ENCODE data around the gene USP47.

Gene USP47

DNA sequence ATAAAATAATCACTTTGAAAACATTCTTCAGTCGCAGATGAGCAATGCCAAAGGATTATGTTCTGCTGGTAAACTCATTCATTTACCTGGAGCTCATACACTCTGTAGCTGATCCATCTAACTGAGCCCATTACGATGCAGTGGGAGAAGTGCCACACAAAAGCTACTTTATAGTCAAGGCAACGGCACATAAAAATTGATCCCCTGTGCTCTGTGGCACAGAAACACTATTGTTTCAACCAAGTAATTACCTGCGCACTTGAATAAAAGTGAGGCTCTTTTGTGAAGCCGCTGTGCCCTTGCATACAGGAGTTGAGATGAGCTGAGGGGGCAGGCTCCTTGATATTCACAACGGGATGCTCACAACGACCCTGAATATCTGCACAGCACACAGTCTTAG is 159.4 kb downstream of the USP47 start (continued):
- no peak for TF ChIP-seq PATZ1 (CRISPR knock-in tag; IDR thresholded peaks at IDR 0.05; ENCODE audit: borderline replicate concordance)

DNA sequence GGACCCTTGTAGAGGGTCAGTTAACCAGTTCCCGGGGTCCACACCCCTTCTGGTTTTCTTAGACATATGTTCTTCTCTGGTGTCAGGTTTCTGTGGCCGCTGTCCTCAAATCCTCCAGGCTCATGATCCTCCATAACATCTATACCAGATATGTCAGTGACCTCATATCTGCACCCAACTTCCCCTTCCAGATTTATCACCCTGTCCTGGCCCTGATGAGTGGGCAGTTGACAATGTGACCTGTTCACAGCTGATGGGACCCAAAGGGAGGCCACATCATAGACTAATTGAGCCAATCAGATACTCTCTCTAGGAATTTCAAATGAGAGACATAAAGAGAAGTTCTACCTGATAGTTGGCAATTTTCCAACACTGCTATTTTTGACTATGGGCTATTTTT is 161.6 kb downstream of the USP47 start:
- ATAC-seq = no peak
- TF ChIP-seq ARNTL (CRISPR knock-in tag; IDR thresholded peaks at IDR 0.05; ENCODE audit: borderline replicate concordance, low read depth) = no peak
- no peak for TF ChIP-seq ZNF70 (CRISPR knock-in tag; IDR thresholded peaks at IDR 0.05)
- no peak for TF ChIP-seq BACH2 (CRISPR knock-in tag; IDR thresholded peaks at IDR 0.05; ENCODE audit: borderline replicate concordance)
- TF ChIP-seq, protein P1, sequence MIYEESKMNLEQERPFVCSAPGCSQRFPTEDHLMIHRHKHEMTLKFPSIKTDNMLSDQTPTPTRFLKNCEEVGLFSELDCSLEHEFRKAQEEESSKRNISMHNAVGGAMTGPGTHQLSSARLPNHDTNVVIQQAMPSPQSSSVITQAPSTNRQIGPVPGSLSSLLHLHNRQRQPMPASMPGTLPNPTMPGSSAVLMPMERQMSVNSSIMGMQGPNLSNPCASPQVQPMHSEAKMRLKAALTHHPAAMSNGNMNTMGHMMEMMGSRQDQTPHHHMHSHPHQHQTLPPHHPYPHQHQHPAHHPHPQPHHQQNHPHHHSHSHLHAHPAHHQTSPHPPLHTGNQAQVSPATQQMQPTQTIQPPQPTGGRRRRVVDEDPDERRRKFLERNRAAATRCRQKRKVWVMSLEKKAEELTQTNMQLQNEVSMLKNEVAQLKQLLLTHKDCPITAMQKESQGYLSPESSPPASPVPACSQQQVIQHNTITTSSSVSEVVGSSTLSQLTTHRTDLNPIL (CRISPR knock-in tag; IDR thresholded peaks at IDR 0.05; ENCODE audit: low read depth) = no peak

- TF ChIP-seq ZC3H10 (CRISPR knock-in tag; IDR thresholded peaks at IDR 0.05) (no peak), TCF4 (CRISPR knock-in tag; IDR thresholded peaks at IDR 0.05; ENCODE audit: borderline replicate concordance) (no peak), PATZ1 (CRISPR knock-in tag; IDR thresholded peaks at IDR 0.05; ENCODE audit: borderline replicate concordance) (no peak), ZNF70 (CRISPR knock-in tag; IDR thresholded peaks at IDR 0.05) (no peak), SNAI2 (CRISPR knock-in tag; IDR thresholded peaks at IDR 0.05) (no peak), RARB (CRISPR knock-in tag; IDR thresholded peaks at IDR 0.05) (no peak)
- TF ChIP-seq, protein P2, sequence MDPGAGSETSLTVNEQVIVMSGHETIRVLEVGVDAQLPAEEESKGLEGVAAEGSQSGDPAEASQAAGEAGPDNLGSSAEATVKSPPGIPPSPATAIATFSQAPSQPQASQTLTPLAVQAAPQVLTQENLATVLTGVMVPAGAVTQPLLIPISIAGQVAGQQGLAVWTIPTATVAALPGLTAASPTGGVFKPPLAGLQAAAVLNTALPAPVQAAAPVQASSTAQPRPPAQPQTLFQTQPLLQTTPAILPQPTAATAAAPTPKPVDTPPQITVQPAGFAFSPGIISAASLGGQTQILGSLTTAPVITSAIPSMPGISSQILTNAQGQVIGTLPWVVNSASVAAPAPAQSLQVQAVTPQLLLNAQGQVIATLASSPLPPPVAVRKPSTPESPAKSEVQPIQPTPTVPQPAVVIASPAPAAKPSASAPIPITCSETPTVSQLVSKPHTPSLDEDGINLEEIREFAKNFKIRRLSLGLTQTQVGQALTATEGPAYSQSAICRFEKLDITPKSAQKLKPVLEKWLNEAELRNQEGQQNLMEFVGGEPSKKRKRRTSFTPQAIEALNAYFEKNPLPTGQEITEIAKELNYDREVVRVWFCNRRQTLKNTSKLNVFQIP (CRISPR knock-in tag; IDR thresholded peaks at IDR 0.05; ENCODE audit: borderline replicate concordance, low read depth) = no peak
- TF ChIP-seq, protein P1 (CRISPR knock-in tag; IDR thresholded peaks at IDR 0.05; ENCODE audit: low read depth) = no peak
- no peak for ATAC-seq
Measured at GRCh38 chr11:12003815-12004214, 162.0 kb downstream of the USP47 start.

GRCh38 chr11:12005061-12005460 is 163.3 kb downstream of the USP47 start:
- ATAC-seq = no peak
- TF ChIP-seq ZNF70 (CRISPR knock-in tag; IDR thresholded peaks at IDR 0.05) (no peak), ZC3H10 (CRISPR knock-in tag; IDR thresholded peaks at IDR 0.05) (no peak), ZNF8 (CRISPR knock-in tag; IDR thresholded peaks at IDR 0.05) (no peak), BACH2 (CRISPR knock-in tag; IDR thresholded peaks at IDR 0.05; ENCODE audit: borderline replicate concordance) (no peak), ESRRG (CRISPR knock-in tag; IDR thresholded peaks at IDR 0.05) (no peak), PPARA (CRISPR knock-in tag; IDR thresholded peaks at IDR 0.05; ENCODE audit: borderline replicate concordance) (no peak), OSR1 (CRISPR knock-in tag; IDR thresholded peaks at IDR 0.05) (no peak), RARB (CRISPR knock-in tag; IDR thresholded peaks at IDR 0.05) (no peak), TCF4 (CRISPR knock-in tag; IDR thresholded peaks at IDR 0.05; ENCODE audit: borderline replicate concordance) (no peak), ZFP3 (CRISPR knock-in tag; IDR thresholded peaks at IDR 0.05) (no peak), ZNF565 (CRISPR knock-in tag; conservative IDR thresholded peaks at IDR 0.05; ENCODE audit: low read depth) (no peak), GLIS3 (CRISPR knock-in tag; IDR thresholded peaks at IDR 0.05) (no peak), SNAI2 (CRISPR knock-in tag; IDR thresholded peaks at IDR 0.05) (no peak), ARNTL (CRISPR knock-in tag; IDR thresholded peaks at IDR 0.05; ENCODE audit: borderline replicate concordance, low read depth) (no peak), ISL1 (CRISPR knock-in tag; IDR thresholded peaks at IDR 0.05) (no peak)
- TF ChIP-seq, protein P2 (CRISPR knock-in tag; IDR thresholded peaks at IDR 0.05; ENCODE audit: borderline replicate concordance, low read depth) = no peak
- TF ChIP-seq, protein P3, sequence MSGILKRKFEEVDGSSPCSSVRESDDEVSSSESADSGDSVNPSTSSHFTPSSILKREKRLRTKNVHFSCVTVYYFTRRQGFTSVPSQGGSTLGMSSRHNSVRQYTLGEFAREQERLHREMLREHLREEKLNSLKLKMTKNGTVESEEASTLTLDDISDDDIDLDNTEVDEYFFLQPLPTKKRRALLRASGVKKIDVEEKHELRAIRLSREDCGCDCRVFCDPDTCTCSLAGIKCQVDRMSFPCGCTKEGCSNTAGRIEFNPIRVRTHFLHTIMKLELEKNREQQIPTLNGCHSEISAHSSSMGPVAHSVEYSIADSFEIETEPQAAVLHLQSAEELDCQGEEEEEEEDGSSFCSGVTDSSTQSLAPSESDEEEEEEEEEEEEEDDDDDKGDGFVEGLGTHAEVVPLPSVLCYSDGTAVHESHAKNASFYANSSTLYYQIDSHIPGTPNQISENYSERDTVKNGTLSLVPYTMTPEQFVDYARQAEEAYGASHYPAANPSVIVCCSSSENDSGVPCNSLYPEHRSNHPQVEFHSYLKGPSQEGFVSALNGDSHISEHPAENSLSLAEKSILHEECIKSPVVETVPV (CRISPR knock-in tag; IDR thresholded peaks at IDR 0.05) = no peak
- TF ChIP-seq, protein P1 (CRISPR knock-in tag; IDR thresholded peaks at IDR 0.05; ENCODE audit: low read depth) = no peak

Measured in SK-N-SH treated with all-trans-retinoic acid at 6 μM for 48 hours (cell line).